Panc1 (cell line): ENCODE data around the gene CEACAM16. TPM values are rescaled to one million over a fixed set of nuclear protein-coding genes. Genes with fewer than 3 reads are reported as not detected.
"Not testable (repeated sequence)": the region's sequence is repeated elsewhere in the genome, so short reads cannot be mapped to it uniquely, and the experiment has no call there.

Source experiments
- ATAC-seq: fragments of 200-7000 bp; cut with Tn5 transposase; 2 replicates; pipeline ENCODE4 v1.9.1; 2020; ENCODE audit warnings: mild to moderate bottlenecking, moderate library complexity
- BruUV-seq: library from RNA; stranded (reverse); fragments of 400-500 nt; replicated peaks from 2 replicates; lab custom pipeline; 2021; lab: Mats Ljungman, UMichigan
- CTCF ChIA-PET: fragments of 300-600 bp; sonication (Branson Sonifier 250); formaldehyde crosslinking; loops from one replicate; lab custom pipeline; 2022; ENCODE audit warnings: antibody characterized with exemption; lab: Charles Lee
- POLR2A ChIA-PET: fragments of 300-600 bp; sonication (Branson Sonifier 250); formaldehyde crosslinking; loops from one replicate; lab custom pipeline; 2022; ENCODE audit warnings: antibody characterized with exemption; lab: Charles Lee
- DNase-seq: peaks from one replicate; pipeline ENCODE4 v3.0.0-alpha.2; 2010; ENCODE audit warnings: low read depth, low spot score
- H3K27ac ChIP-seq: 2 replicates; pipeline ENCODE4 v1.5.1; 2011; ENCODE audit warnings: mild to moderate bottlenecking, low read length, inconsistent platforms
- H3K27me3 ChIP-seq: fragments of 200-500 bp; sonication (Bioruptor generic); 2 replicates; pipeline ENCODE4 v1.6.0; 2014; ENCODE audit warnings: low read length, inconsistent platforms; ENCODE audit not compliant: control insufficient read depth, insufficient read depth
- H3K36me3 ChIP-seq: fragments of 200-500 bp; sonication (Bioruptor generic); 2 replicates; pipeline ENCODE4 v1.5.1; 2014; ENCODE audit warnings: inconsistent platforms, mild to moderate bottlenecking, low read length, moderate library complexity; ENCODE audit not compliant: control insufficient read depth, insufficient read depth
- H3K4me1 ChIP-seq: 2 replicates; pipeline ENCODE4 v1.5.1; 2011; ENCODE audit warnings: inconsistent platforms, mild to moderate bottlenecking, low read length, moderate library complexity; ENCODE audit not compliant: control insufficient read depth, insufficient read depth
- H3K4me3 ChIP-seq, 2 experiments: 2 replicates each; pipeline ENCODE4 v1.5.1; 2011 to 2012; ENCODE audit warnings: low read depth in 2 of 2, low read length in 2 of 2, mild to moderate bottlenecking in 2 of 2, inconsistent platforms in 1 of 2, moderate library complexity in 1 of 2
- H3K9me3 ChIP-seq: fragments of 200-500 bp; sonication (Bioruptor generic); 2 replicates; pipeline ENCODE4 v1.5.1; 2014; ENCODE audit warnings: low read depth, mild to moderate bottlenecking, inconsistent platforms, low read length, moderate library complexity; ENCODE audit not compliant: control insufficient read depth, insufficient read depth
- CTCF ChIP-seq: fragments of 450-650 bp; IDR thresholded peaks from 2 replicates; pipeline ENCODE4 v1.5.1; 2017; ENCODE audit warnings: mild to moderate bottlenecking
- POLR2AphosphoS5 ChIP-seq: IDR thresholded peaks from 2 replicates; pipeline ENCODE4 v1.6.1; 2012; ENCODE audit warnings: mild to moderate bottlenecking, low read depth, low read length, moderate library complexity
- REST ChIP-seq, 2 experiments: IDR thresholded peaks; 2 replicates each; pipeline ENCODE4 v1.6.1; 2011 to 2012; ENCODE audit warnings: low read depth in 2 of 2, control low read depth in 1 of 2, low read length in 1 of 2, mild to moderate bottlenecking in 1 of 2, moderate library complexity in 1 of 2; ENCODE audit not compliant: insufficient read depth in 1 of 2
- SIN3A ChIP-seq: IDR thresholded peaks from 2 replicates; pipeline ENCODE4 v1.6.1; 2012; ENCODE audit warnings: low read depth, mild to moderate bottlenecking, low read length, moderate library complexity, borderline replicate concordance; ENCODE audit not compliant: insufficient read depth
- TCF7L2 ChIP-seq: IDR thresholded peaks from 2 replicates; pipeline ENCODE4 v1.6.1; 2011; ENCODE audit warnings: mild to moderate bottlenecking, low read depth, low read length, inconsistent platforms
- in situ Hi-C: cut with HindIII; loops from 2 replicates; pipeline ENCODE4 v1.10.0; 2016; ENCODE audit warnings: low sequenced_read_pairs, low pct_unique_long_range_greater_than_20kb
- intact Hi-C: fragments of 100-400 bp; cut with micrococcal nuclease; formaldehyde crosslinking; loops from one replicate; pipeline ENCODE4 v1.10.0; 2022; ENCODE audit not compliant: unreplicated experiment
- total RNA-seq: library from RNA; stranded (reverse); gene quantifications from one replicate; pipeline ENCODE4 v1.2.1, GENCODE V29; 2021; ENCODE audit not compliant: unreplicated experiment

CEACAM16 gene
- total RNA-seq, 1 experiment from 2014 or later = not detected

- intact Hi-C loops (no loop called here), in situ Hi-C loops (no loop called here)
- no peak for DNase-seq
- Histone ChIP-seq H3K4me3 (no peak overlapping the region), H3K4me1 (no peaks in the 10 kb centered on the region), H3K27ac (no peak overlapping the region), H3K9me3 (no peaks in the 10 kb centered on the region), H3K27me3 (no peaks in the 10 kb centered on the region), H3K36me3 (no peaks in the 10 kb centered on the region)
- no peak for TF ChIP-seq POLR2AphosphoS5
- no peak for TF ChIP-seq SIN3A
- no peak for TF ChIP-seq REST (IDR thresholded peaks at IDR 0.05; ENCODE audit: insufficient read depth in 1 of 2, low read depth in 2 of 2, low read length in 1 of 2)
- TF ChIP-seq CTCF = no peak
- TF ChIP-seq TCF7L2 = no peak
- ChIA-PET POLR2A (no interaction called here), CTCF (no interaction called here)
- BruUV-seq = no TSS peak
- ATAC-seq = 0 out of 2 replicates have a peak, but pooled peaks have one; percentile 51
Observed at GRCh38 chr19:44668985-44669764, 29.8 kb upstream of the CEACAM16 start.

- H3K27me3 ChIP-seq, H3K9me3 ChIP-seq, POLR2A ChIA-PET, ATAC-seq, BruUV-seq, DNase-seq, H3K4me1 ChIP-seq, CTCF ChIA-PET, in situ Hi-C loops, intact Hi-C loops, H3K36me3 ChIP-seq, H3K4me3 ChIP-seq, H3K27ac ChIP-seq: not testable (repeated sequence)
Observed at GRCh38 chr19:44670027-44670426, 28.9 kb upstream of the CEACAM16 start.

GRCh38 chr19:44671400-44671799 lies 27.6 kb upstream of the CEACAM16 start, which contains the start of gene CEACAM19:
Gene CEACAM19, plus strand, starts transcription at chr19:44671482. Its CDS starts 450 bp downstream, at chr19:44671932.
- Histone ChIP-seq H3K27ac (no peak within 1 kb of the TSS), H3K27me3 (no peaks in the 10 kb centered on the region), H3K36me3 (no peaks in the 10 kb centered on the region), H3K4me3 (no peak within 1 kb of the TSS), H3K9me3 (no peaks in the 10 kb centered on the region), H3K4me1 (no peaks in the 10 kb centered on the region)
- no peak for ATAC-seq
- in situ Hi-C loops (no loop called here), intact Hi-C loops (no loop called here)
- DNase-seq = no peak
- no TSS peak for BruUV-seq
- ChIA-PET CTCF (no interaction called here), POLR2A (no interaction called here)
- no peak for TF ChIP-seq REST (IDR thresholded peaks at IDR 0.05; ENCODE audit: insufficient read depth in 1 of 2, low read depth in 2 of 2, low read length in 1 of 2)
